CD14-positive monocyte (primary cell): ENCODE measurements around the gene SCAPER. TPM values are rescaled to one million over a fixed set of nuclear protein-coding genes. Genes with fewer than 3 reads are reported as not detected.

Source experiments
- DNase-seq, 3 donors: peaks; one replicate each; pipeline ENCODE4 v3.0.0-alpha.2; 2011 to 2022
- H2AFZ ChIP-seq: 2 replicates; pipeline ENCODE4 v1.6.0; 2012; ENCODE audit warnings: mild to moderate bottlenecking, low read depth, low read length, inconsistent platforms; ENCODE audit not compliant: insufficient read depth, poor library complexity, severe bottlenecking
- H3K27ac ChIP-seq, 2 donors: 1 replicate in 1 of 2; 2 replicates in 1 of 2; pipeline ENCODE4 v1.5.1; 2012 to 2013; ENCODE audit warnings: low read length in 2 of 2, control low read depth in 1 of 2, inconsistent platforms in 1 of 2, low read depth in 1 of 2, mild to moderate bottlenecking in 1 of 2
- H3K27me3 ChIP-seq, 2 donors: one replicate each; pipeline versions ENCODE4 v1.6.0 to v1.6.1; 2011 to 2013; ENCODE audit warnings: low read length in 2 of 2; ENCODE audit not compliant: control insufficient read depth in 2 of 2, insufficient read depth in 2 of 2
- H3K36me3 ChIP-seq, 2 donors: replicated peaks in 1 of 2; 1 replicate in 1 of 2; 2 replicates in 1 of 2; pipeline versions ENCODE4 v1.5.1 to v1.6.1; 2012 to 2013; ENCODE audit warnings: low read length in 2 of 2, control low read depth in 1 of 2, inconsistent platforms in 1 of 2, mild to moderate bottlenecking in 1 of 2; ENCODE audit not compliant: insufficient read depth in 2 of 2, control insufficient read depth in 1 of 2
- H3K4me1 ChIP-seq, 2 donors: 1 replicate in 1 of 2; 2 replicates in 1 of 2; pipeline versions ENCODE4 v1.5.1 to v1.6.1; 2012 to 2013; ENCODE audit warnings: low read length in 2 of 2, control low read depth in 1 of 2, inconsistent platforms in 1 of 2, mild to moderate bottlenecking in 1 of 2, moderate library complexity in 1 of 2; ENCODE audit not compliant: insufficient read depth in 2 of 2, control insufficient read depth in 1 of 2
- H3K4me2 ChIP-seq: replicated peaks from 2 replicates; pipeline ENCODE3; 2012; ENCODE audit warnings: low read length, moderate library complexity, mild to moderate bottlenecking; ENCODE audit not compliant: poor library complexity, severe bottlenecking; ENCODE audit errors: extremely low read depth
- H3K4me3 ChIP-seq, 3 experiments: fragments of 200-600 bp in 1 of 3; sonication (generic) in 1 of 3; replicated peaks in 1 of 3; 1 replicate in 2 of 3; 2 replicates in 1 of 3; pipeline ENCODE4 v1.5.1; 2011 to 2013; ENCODE audit warnings: low read length in 3 of 3, mild to moderate bottlenecking in 3 of 3, control low read depth in 2 of 3, low read depth in 2 of 3, inconsistent platforms in 1 of 3, moderate library complexity in 1 of 3
- H3K79me2 ChIP-seq: 2 replicates; pipeline ENCODE4 v1.6.0; 2012; ENCODE audit warnings: mild to moderate bottlenecking, control low read depth, inconsistent platforms, low read length, moderate library complexity; ENCODE audit not compliant: insufficient read depth
- H3K9ac ChIP-seq: 2 replicates; pipeline ENCODE4 v1.6.0; 2017; ENCODE audit warnings: low read length, mild to moderate bottlenecking; ENCODE audit not compliant: insufficient read depth, poor library complexity, severe bottlenecking
- H3K9me3 ChIP-seq, 2 donors: replicated peaks in 1 of 2; 1 replicate in 1 of 2; 2 replicates in 1 of 2; pipeline versions ENCODE4 v1.5.1 to v1.6.1; 2012 to 2013; ENCODE audit warnings: low read length in 2 of 2, control low read depth in 1 of 2; ENCODE audit not compliant: control insufficient read depth in 1 of 2, insufficient read depth in 1 of 2
- H4K20me1 ChIP-seq: 2 replicates; pipeline ENCODE4 v1.6.0; 2012; ENCODE audit warnings: mild to moderate bottlenecking, low read length, control low read depth, moderate library complexity; ENCODE audit not compliant: insufficient read depth
- H3K27ac Mint-ChIP-seq, 7 donors: one replicate each; pipeline ENCODE4 v1.8.0; 2020; ENCODE audit warnings: mild to moderate bottlenecking in 7 of 7, mixed read lengths in 7 of 7, moderate library complexity in 6 of 7, inconsistent platforms in 2 of 7
- H3K27me3 Mint-ChIP-seq, 3 donors: one replicate each; pipeline ENCODE4 v1.8.0; 2021 to 2022; ENCODE audit warnings: low read depth in 3 of 3, mild to moderate bottlenecking in 3 of 3, mixed read lengths in 3 of 3, moderate library complexity in 3 of 3, inconsistent platforms in 1 of 3
- H3K36me3 Mint-ChIP-seq, 2 donors: one replicate each; pipeline ENCODE4 v1.8.0; 2020; ENCODE audit warnings: mixed read lengths in 2 of 2, inconsistent platforms in 1 of 2, mild to moderate bottlenecking in 1 of 2
- H3K4me1 Mint-ChIP-seq: one replicate; pipeline ENCODE4 v1.8.0; 2020; ENCODE audit warnings: mild to moderate bottlenecking, mixed read lengths
- H3K4me3 Mint-ChIP-seq, 2 donors: one replicate each; pipeline ENCODE4 v1.8.0; 2020; ENCODE audit warnings: mild to moderate bottlenecking in 2 of 2, mixed read lengths in 2 of 2, moderate library complexity in 1 of 2
- H3K9me3 Mint-ChIP-seq, 7 donors: one replicate each; pipeline ENCODE4 v1.8.0; 2020 to 2022; ENCODE audit warnings: mixed read lengths in 7 of 7, mild to moderate bottlenecking in 6 of 7, moderate library complexity in 6 of 7, inconsistent platforms in 2 of 7
- CTCF ChIP-seq: fragments of 200-600 bp; IDR thresholded peaks from one replicate; pipeline ENCODE4 v1.8.0; 2022; ENCODE audit warnings: antibody characterized with exemption, mild to moderate bottlenecking
- WGBS: methylation state at CpG from one replicate; pipeline ENCODE4 v1.1.5; 2013; ENCODE audit warnings: missing lambda C conversion rate; ENCODE audit not compliant: insufficient coverage; 5-methylcytosine and 5-hydroxymethylcytosine counted together
- intact Hi-C, 2 donors: fragments of 100-400 bp; cut with micrococcal nuclease; formaldehyde crosslinking; loops; one replicate each; pipeline versions ENCODE4 v1.15.0 to v1.15.1; 2023
- polyA plus RNA-seq, 3 donors: library from polyadenylated mRNA; depleted of rRNA in 1 of 3; unstranded in 2 of 3; stranded (reverse) in 1 of 3; fragments of 300-500 nt in 2 of 3; fragments of >200 nt in 1 of 3; fragmentation: Illumina TruSeq in 2 of 3; gene quantifications; 1 replicate in 2 of 3; 2 replicates in 1 of 3; pipeline ENCODE4 v1.2.3, GENCODE V29; 2012 to 2021

Gene SCAPER
- polyA plus RNA-seq, 3 donors = 2.5 to 5.4 (median 4.2) TPM

GRCh38 chr15:76526111-76526510 lies 379.0 kb downstream of the SCAPER start:
- Histone ChIP-seq H3K36me3 (no peaks in the 10 kb centered on the region), H2AFZ (no peak overlapping the region), H3K4me3 (no peak overlapping the region), H3K27me3 (no peaks in the 10 kb centered on the region), H3K79me2 (no peaks in the 10 kb centered on the region), H3K9me3 (no peaks in the 10 kb centered on the region), H3K4me1 (no peaks in the 10 kb centered on the region), H3K4me2 (no peak overlapping the region), H3K27ac (no peak overlapping the region), H4K20me1 (no peaks in the 10 kb centered on the region), H3K9ac (no peak overlapping the region)
- Mint-ChIP-seq H3K27me3 (no peaks in the 10 kb centered on the region), H3K27ac (no peak overlapping the region), H3K36me3 (peaks cover 3% of the 10 kb centered on the region in 2 donors), H3K4me1 (no peaks in the 10 kb centered on the region), H3K4me3 (no peak overlapping the region), H3K9me3 (no peaks in the 10 kb centered on the region)
- TF ChIP-seq CTCF = no peak
- DNase-seq = no peak
- no CpG with 5 or more reads among the region's 1 CpG for WGBS
- intact Hi-C loops = no loop called here

GRCh38 chr15:76517910-76518309 lies 387.2 kb downstream of the SCAPER start:
- H3K9me3 ChIP-seq = no peaks in the 10 kb centered on the region
- intact Hi-C loops = no loop called here
- Mint-ChIP-seq H3K4me3 (no peak overlapping the region), H3K9me3 (no peaks in the 10 kb centered on the region), H3K36me3 (no peaks in the 10 kb centered on the region), H3K27ac (no peak overlapping the region), H3K27me3 (peaks cover 0 to 2% (median 0%) of the 10 kb centered on the region in 3 donors), H3K4me1 (no peaks in the 10 kb centered on the region)
- no peaks in the 10 kb centered on the region for H4K20me1 ChIP-seq
- H3K4me2 ChIP-seq = no peak overlapping the region
- H3K36me3 ChIP-seq = no peaks in the 10 kb centered on the region
- no peaks in the 10 kb centered on the region for H3K4me1 ChIP-seq
- no peak overlapping the region for H3K27ac ChIP-seq
- H3K4me3 ChIP-seq = no peak overlapping the region
- no peak for TF ChIP-seq CTCF
- H3K79me2 ChIP-seq = no peaks in the 10 kb centered on the region
- H2AFZ ChIP-seq = no peak overlapping the region
- DNase-seq = no peak
- no peak overlapping the region for H3K9ac ChIP-seq
- H3K27me3 ChIP-seq = no peaks in the 10 kb centered on the region
